Measurements from ENCODE around the gene RABEPK.
"Not testable (repeated sequence)": the region's sequence is repeated elsewhere in the genome, so short reads cannot be mapped to it uniquely, and the experiment has no call there.

The RABEPK gene

DNA sequence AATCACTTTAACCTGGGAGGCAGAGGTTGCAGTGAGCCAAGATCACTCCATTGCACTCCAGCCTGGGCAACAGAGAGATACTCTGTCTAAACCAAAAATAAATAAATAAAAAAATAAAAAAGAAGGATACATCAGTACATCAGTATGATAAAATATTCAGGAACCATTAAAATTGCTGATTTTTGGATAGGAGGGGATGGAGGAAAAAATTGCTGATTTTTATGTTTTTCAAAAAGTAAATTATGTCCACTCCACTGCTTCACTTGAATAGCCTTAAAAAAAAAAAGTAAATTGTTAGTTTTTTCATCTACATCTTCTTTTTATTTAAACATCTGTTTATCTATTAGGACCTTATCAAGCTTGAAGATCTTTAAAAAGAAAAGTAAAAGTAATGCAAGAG lies 53.9 kb downstream of the RABEPK start:
- DNase-seq: no peak

DNA sequence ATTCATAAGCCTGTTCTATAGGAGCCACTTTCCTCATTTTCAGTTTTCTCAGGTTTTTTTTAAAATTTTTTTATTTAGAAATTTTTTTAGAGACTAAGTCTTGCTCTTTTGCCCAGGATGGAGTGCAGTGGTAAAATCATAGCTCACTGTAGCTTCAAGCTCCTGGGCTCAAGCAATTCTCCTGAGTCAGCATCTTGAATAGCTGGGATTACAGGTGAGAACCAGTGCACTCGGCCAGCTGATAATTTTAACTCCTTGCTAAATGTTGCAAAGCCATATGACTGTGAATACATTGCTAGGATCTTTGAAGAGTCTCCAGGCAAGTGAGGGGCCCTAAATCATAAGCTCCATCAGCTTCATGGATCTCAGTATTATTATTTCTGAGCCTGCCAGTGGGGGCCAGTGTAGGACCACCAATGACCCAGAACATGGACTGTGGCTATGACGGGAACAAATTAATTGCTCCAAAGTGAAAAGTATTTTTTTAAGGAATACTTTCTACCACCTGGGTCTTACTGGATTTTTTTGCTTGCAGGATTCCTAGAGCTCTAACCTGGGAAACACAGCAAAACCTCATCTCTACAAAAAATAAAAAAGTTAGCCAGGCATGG lies 55.5 kb downstream of the RABEPK start:
- no peak for DNase-seq

DNA sequence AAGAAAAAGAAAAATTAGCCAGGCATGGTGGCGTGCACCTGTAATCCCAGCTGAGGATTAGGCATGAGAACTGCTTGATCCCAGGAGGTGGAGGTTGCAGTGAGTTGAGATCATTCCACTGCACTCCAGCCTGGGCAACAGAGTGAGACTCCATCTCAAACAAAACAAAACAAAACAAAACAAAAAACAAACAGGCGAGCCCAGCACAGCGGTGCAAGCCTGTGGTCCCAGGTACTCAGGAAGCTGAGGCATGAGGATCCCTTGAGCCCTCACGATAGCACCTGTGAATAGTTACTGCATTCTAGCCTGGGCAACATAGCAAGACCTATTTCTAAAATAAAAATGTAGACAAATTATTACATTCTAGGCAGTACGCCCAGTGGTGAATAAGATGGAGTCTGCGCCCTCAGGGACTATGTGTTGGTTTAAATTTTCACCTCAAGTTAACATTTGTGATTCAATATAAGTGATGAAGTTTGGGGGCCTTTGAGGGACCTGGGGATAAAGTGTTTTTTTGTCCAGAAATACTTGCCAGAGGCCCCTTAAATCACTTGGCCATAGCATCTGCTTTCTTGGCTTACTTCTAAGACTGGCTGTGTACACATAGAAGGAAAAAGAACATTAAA lies 57.9 kb downstream of the RABEPK start:
- DNase-seq: no peak

DNA sequence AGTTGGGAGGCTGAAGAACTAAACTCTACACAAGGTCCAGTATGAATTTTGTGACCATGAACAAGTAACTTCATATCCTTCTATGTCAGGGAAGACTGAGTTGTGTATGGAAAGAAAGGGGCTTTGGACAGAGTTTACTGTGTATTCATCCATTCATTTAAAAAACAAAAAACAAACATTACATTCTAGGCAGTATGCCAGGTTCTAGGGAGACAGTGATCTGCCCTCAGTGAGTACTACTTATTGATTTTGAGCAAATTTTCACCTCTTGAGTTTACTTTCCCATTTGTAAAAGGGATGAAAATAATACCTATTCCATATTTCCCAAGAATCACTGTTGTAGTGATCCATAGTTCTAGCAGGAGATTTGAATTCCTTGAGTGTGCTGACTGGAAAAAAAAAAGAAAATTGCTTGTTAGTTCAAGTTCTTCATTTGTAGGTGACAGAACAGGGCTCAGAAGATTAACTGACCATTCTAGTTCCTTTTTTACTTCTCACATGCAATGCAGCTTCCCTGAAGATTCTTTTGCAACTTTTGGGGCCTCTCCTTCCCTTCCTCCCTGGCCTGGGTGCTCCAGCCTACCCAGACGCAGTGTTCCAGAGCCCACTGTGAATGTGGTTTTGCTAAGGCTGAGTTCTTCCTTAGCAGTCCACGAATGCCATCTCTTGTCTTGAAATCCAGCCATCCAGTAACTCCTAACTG lies 58.6 kb downstream of the RABEPK start:
- DNase-seq: no peak

DNA sequence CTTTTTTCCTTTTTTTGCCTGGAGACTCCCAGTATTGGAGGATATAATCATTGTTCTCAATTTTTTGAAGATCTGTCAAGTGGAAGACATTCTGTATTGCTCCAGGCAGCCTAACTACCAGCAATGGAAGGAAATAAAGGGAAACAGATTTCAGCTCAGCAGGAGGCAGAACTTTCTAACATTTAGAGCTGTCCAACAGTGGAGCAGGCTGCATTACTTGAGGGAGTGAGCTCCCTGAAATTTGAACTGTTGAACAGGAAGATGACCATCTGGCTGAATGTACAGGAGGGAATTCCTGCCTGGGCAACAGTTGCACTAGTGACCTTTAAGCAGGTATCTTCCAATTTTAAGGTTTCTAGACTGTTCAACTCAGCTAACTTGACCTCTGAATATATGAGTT lies 60.2 kb downstream of the RABEPK start:
- no peak for DNase-seq

DNA sequence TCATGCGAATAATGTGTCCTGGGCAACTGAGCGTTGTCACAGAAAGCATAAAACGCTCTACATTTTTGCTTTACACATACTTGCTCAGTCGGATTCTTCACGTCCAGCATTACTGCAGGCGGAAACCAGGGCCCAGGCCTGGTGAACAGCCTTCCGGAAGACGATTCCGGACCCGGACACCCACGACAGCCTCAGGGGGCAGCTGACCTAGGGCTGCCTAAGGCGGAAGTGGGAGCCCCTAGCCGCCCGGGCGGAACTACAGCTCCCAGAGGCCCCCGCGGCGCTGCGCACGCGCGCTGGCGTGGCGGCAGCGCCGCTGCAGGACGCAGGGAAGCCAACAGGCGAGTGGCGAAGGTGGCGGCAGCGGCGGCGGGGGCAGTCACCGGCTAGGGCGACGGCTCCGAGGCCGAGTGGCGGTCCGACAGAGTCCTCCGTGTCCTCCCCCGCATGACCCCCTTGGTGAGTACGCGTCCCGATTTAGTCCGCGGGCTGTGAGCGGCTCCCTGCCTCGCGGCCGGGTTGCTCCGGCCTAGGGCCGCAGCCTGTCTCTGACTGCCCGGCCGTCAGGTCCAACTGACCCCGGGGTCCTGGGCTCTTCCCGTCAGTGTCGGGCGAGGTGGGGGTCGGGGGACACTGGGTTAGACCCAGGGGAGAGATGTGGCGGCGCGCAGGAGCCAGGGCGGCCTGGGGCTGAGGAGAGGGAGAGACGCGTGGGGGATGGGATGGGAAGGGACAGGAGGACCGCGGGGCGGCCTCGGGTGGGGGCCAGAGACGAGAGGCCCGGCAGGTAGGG lies 61.4 kb downstream of the RABEPK start, which contains the start of gene GAPVD1:
GAPVD1 (plus strand) TSS at position 326 of the 793 bp plus-strand sequence. CDS start 37,096 bp downstream, outside the sequence.
- peak; percentile 76 to 77 for DNase-seq

DNA sequence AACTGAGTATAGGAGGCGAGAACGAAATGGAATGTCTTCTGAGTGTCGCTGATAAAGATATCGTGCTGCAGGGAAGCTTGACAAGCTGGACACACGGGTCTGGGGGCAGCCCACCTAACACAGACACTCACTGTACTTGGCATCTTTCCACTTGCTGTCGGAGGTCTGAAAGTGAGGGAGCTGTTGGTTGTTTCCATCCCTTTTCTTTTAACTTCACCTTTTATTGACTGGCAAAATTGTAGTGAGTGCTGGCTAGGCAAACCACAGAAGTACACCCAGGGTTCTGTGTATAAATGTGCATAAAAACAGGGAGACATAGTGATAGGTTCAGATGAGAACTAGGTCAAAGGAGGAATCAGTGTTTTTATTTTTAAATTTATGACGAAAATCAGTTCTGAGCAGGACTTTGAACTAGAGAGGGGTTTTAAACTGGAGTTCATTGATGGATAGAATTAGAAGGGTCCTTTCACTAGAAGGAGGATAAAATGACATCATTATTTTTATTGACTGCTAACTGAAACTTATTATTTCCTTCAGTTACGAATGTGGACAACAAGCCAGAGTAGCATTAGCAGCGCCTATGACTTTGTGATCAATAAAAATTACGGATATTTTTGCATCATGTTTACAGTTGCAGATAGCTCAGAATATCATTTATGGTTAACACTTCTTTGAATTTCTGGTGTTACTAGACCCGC lies 62.1 kb downstream of the RABEPK start:
- no peak for DNase-seq

DNA sequence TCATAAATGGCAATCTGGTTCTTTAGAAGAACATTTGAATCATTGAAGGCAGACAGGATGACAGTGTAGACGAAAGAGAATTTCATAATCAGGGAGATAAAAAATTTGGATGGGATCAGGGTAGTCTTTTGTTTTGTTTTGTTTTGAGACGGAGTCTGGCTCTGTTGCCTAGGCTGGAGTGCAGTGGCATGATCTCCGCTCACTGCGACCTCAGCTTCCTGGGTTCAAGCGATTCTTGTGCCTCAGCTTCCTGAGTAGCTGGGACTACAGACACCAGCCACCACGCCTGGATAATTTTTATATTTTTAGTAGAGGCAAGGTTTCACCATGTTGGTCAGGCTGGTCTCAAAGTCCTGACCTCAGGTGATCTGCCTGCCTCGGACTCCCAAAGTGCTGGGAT lies 63.7 kb downstream of the RABEPK start:
- DNase-seq: not testable (repeated sequence)

DNA sequence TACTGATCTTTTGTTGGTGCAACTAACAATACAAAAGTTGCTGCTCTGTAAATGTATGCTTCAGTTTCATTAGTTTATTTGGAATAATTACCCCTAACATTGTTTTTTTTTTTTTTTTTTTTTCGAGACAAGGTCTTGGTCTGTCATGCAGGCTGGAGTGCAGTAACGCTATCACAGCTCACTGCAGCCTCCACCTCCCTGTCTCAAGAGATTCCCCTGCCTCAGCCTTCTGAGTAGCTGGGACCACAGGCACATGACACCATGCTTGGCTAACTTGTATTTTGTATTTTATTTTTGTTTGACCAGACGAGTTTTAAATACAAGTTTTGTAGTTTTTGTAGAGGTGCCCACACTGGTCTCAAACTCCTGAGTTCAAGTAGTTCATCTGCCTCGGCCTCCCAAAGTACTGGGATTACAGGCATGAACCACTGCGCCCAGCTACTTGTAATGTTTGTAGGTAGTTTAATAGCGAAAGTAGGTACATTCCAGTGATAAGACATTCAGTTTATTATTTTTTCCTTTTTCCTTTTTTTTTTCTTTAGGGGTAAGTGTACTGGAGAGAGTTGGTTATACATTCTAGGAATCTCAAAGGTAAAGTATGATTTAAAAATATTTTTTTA lies 68.2 kb downstream of the RABEPK start:
- no peak for DNase-seq

DNA sequence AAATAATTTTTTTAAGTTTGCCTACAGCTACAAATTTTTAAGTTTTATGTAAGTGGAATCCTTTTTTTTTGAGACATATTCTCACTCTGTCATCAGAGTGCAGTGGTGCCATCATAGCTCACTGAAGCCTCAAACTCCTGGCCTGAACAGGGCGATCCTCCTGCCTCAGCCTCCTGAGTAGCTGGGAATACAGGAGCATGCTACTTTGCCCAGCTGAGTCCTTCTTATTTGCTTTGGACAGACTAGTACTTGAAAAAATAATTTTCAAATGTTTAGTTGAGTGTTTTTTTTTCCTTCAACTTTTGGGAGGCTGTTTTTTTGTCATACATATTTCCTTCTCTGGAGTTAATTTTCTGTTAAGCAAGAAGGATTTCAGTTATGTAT lies 68.7 kb downstream of the RABEPK start:
- DNase-seq: no peak

DNA sequence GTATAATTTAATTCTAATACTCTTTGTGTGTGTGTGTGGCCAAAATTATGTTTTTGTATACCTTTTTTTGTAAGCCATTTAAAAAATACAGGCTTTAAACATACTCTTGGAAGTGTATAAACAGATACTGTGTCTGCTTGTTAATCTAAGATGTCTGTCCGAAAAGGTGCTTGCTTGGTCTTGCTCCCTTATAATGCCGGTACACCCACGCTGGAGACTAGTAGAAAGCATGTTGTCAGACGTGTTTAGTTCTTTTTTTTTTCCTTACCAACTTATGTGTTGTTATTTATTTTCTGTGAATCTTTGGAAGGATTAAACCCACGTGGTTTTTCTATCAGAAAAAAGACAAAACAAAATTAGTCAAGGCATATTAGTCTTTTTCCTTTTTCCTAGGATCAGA lies 70.7 kb downstream of the RABEPK start:
- DNase-seq: no peak

DNA sequence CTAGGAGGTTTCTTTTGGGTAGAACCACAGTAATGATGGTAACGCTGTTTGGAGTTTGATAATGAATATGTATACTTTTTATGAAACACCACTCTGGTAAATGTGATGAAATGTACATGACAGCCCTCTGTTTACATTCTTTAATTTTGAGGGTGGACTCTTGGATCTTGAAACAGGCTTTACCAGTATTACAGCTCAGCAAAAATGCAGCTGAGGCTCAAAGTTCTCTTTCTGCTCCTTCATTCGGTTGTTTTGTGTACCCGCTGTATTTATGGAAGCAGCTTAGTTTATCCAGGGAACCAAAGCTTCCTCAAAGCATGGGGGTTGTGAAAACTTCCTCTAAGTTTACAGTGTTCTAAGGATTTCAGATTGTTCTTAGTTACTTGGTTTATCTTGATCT lies 72.4 kb downstream of the RABEPK start:
- no peak for DNase-seq

DNA sequence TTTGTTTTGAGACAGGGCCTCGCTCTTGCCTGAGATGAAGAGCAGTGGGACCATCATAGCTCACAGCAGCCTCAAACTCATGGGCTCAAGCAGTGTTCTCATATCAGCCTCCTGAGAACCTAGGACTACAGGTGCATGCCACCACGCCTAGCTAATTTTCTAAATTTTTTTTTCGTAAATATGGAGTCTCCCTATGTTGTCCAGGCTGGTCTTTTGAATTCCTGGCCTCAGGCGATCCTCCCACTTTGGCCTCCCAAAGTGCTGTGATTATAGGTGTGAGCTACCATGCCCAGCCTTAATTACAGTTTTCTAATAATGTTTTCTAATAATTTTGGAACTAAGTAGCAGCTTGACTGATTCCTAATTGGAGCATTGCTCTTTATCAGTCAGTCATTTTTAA lies 76.4 kb downstream of the RABEPK start:
- DNase-seq: no peak

DNA sequence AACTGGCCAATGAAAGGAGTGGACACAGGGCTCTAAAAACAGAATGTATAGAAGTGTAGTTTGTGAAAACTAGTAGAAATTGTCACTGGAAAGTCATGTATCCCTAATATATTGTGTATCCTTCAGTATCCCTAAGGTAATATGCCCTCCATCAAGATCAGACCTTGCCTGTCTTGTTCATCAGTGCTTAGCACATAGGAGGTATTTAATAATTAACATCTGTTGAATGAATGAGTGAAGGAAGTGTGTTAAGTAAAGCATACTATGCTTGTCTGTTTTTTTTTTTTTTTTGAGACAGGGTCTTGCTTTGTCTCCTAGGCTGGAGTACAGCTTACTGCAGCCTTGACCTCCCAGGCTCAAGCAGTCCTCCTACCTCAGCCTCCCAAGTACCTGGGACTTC lies 77.1 kb downstream of the RABEPK start:
- DNase-seq: no peak

DNA sequence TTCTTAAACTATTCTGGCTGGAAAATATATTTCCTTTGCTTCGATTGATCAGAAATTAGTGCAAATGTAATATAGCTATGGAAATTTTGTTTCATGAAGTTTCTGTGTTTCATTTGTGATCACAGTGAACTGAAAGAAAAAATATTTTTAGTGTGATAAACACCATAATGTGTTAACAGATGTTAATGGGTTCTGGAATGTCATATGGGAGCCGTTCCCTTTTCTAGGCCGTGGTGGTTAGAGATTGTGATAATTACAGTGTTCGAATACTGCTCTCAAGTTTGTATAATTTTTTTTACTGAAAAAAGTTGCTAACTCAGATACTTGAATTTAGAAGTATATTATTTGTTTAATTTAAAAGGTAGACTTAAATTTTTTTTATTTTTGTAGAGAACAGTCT lies 80.6 kb downstream of the RABEPK start:
- no peak for DNase-seq

Measured in activated CD4-positive, alpha-beta T cell treated with anti-CD3 and anti-CD28 coated beads, Interleukin-2, amount 50 U/mL, for 4 hours (primary cell).